DND-41 (cell line): ENCODE measurements around the gene CLNK.

Experiments
- ATAC-seq: fragments of 200-7000 bp; cut with Tn5 transposase; 3 replicates; pipeline ENCODE4 v1.9.1; 2021; ENCODE audit warnings: low read depth; ENCODE audit not compliant: insufficient read depth
- DNase-seq: peaks from one replicate; pipeline ENCODE4 v3.0.0-alpha.2; 2020
- H2AFZ ChIP-seq: 2 replicates; pipeline ENCODE4 v1.6.0; 2012; ENCODE audit warnings: low read depth, low read length
- H3K27ac ChIP-seq: 2 replicates; pipeline ENCODE4 v1.5.1; 2012; ENCODE audit warnings: low read length, inconsistent platforms
- H3K27me3 ChIP-seq: fragments of 200-600 bp; sonication (generic); 2 replicates; pipeline ENCODE4 v1.6.0; 2012; ENCODE audit warnings: low read length, mild to moderate bottlenecking, inconsistent platforms; ENCODE audit not compliant: insufficient read depth, poor library complexity
- H3K36me3 ChIP-seq: 2 replicates; pipeline ENCODE4 v1.5.1; 2012; ENCODE audit warnings: low read length, inconsistent platforms; ENCODE audit not compliant: insufficient read depth
- H3K4me1 ChIP-seq: 2 replicates; pipeline ENCODE4 v1.5.1; 2012; ENCODE audit warnings: mild to moderate bottlenecking, low read length; ENCODE audit not compliant: insufficient read depth
- H3K4me2 ChIP-seq: 2 replicates; pipeline ENCODE4 v1.6.0; 2012; ENCODE audit warnings: mild to moderate bottlenecking, moderate library complexity, low read length, inconsistent platforms; ENCODE audit not compliant: insufficient read depth
- H3K4me3 ChIP-seq, 2 experiments: fragments of 200-600 bp in 1 of 2; shearing (Covaris generic) in 1 of 2; 2 replicates each; pipeline ENCODE4 v1.5.1; 2012 to 2016; ENCODE audit warnings: inconsistent platforms in 2 of 2, low read length in 2 of 2, mild to moderate bottlenecking in 2 of 2, low read depth in 1 of 2, moderate library complexity in 1 of 2
- H3K79me2 ChIP-seq: 2 replicates; pipeline ENCODE4 v1.6.0; 2012; ENCODE audit warnings: low read length, inconsistent platforms; ENCODE audit not compliant: insufficient read depth
- H3K9ac ChIP-seq: 2 replicates; pipeline ENCODE4 v1.6.0; 2012; ENCODE audit warnings: low read depth, mild to moderate bottlenecking, inconsistent platforms, low read length, moderate library complexity
- H3K9me3 ChIP-seq: 2 replicates; pipeline ENCODE4 v1.5.1; 2012; ENCODE audit warnings: low read length, moderate library complexity, mild to moderate bottlenecking, inconsistent platforms; ENCODE audit not compliant: insufficient read depth, severe bottlenecking
- H4K20me1 ChIP-seq: 2 replicates; pipeline ENCODE4 v1.6.0; 2012; ENCODE audit warnings: low read length; ENCODE audit not compliant: insufficient read depth
- EZH2 ChIP-seq: IDR thresholded peaks from 3 replicates; pipeline ENCODE4 v1.6.1; 2012; ENCODE audit warnings: borderline replicate concordance, low read depth, mild to moderate bottlenecking, moderate library complexity, low read length, inconsistent platforms; ENCODE audit not compliant: severe bottlenecking
- TF ChIP-seq, protein P1 (sequence below): IDR thresholded peaks from 2 replicates; pipeline ENCODE4 v1.5.1; 2012; ENCODE audit warnings: borderline replicate concordance, low read length, moderate library complexity, mild to moderate bottlenecking; ENCODE audit not compliant: poor library complexity, severe bottlenecking; ENCODE audit errors: extremely low read depth

Gene CLNK

DNA sequence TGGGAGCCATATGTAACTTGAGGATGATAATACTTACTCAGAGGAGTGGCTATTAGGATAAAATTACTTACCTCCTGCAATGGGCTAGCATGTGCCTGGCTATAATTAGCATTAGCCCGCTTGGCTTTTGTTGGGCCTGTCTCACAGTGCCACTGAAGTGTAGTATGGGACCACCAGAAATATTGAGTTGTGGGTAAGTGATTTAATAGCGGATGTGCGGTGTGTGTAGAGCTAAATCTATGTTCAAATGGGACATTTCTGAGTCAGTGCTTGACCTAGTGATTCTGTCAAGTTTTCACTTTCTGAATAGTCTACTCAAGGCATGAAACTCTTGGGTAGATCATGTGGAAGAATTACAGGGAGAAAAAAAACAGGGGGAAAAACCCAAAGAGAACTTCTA is 3.5 kb upstream of the CLNK start:
- Histone ChIP-seq H3K36me3 (no peaks in the 10 kb centered on the region), H4K20me1 (no peaks in the 10 kb centered on the region), H2AFZ (no peak overlapping the region), H3K9me3 (no peaks in the 10 kb centered on the region), H3K79me2 (no peaks in the 10 kb centered on the region), H3K4me1 (no peaks in the 10 kb centered on the region), H3K9ac (no peak overlapping the region), H3K4me2 (no peak overlapping the region), H3K4me3 (no peak overlapping the region), H3K27me3 (no peaks in the 10 kb centered on the region), H3K27ac (no peak overlapping the region)
- TF ChIP-seq EZH2: no peak
- TF ChIP-seq, protein P1, sequence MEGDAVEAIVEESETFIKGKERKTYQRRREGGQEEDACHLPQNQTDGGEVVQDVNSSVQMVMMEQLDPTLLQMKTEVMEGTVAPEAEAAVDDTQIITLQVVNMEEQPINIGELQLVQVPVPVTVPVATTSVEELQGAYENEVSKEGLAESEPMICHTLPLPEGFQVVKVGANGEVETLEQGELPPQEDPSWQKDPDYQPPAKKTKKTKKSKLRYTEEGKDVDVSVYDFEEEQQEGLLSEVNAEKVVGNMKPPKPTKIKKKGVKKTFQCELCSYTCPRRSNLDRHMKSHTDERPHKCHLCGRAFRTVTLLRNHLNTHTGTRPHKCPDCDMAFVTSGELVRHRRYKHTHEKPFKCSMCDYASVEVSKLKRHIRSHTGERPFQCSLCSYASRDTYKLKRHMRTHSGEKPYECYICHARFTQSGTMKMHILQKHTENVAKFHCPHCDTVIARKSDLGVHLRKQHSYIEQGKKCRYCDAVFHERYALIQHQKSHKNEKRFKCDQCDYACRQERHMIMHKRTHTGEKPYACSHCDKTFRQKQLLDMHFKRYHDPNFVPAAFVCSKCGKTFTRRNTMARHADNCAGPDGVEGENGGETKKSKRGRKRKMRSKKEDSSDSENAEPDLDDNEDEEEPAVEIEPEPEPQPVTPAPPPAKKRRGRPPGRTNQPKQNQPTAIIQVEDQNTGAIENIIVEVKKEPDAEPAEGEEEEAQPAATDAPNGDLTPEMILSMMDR: no peak
- ATAC-seq: no peak
- DNase-seq: no peak

DNA sequence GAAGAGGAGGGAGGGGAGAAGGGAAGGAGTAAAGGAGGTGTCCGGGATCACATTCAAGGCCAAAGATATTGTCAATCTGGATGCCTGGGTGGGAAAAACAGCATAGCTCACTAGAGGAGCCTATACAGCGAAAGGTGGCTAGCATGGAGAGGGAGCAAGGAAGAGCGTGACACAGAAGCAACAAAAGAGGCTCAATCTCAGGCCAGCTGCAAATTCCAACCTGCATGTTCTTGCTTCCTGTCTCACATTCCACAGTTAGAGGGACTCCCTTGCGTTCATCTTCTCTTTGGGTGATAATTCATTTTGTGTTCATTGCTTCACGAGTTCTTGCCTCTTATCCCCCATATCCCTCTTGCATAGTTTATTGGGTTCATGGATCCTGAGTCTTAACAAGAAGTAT is 3.0 kb upstream of the CLNK start:
- no peak overlapping the region for H2AFZ ChIP-seq
- no peaks in the 10 kb centered on the region for H4K20me1 ChIP-seq
- no peak for DNase-seq
- H3K27ac ChIP-seq: no peak overlapping the region
- H3K9me3 ChIP-seq: no peaks in the 10 kb centered on the region
- no peak overlapping the region for H3K9ac ChIP-seq
- no peak overlapping the region for H3K4me2 ChIP-seq
- no peaks in the 10 kb centered on the region for H3K4me1 ChIP-seq
- no peaks in the 10 kb centered on the region for H3K36me3 ChIP-seq
- H3K27me3 ChIP-seq: no peaks in the 10 kb centered on the region
- no peaks in the 10 kb centered on the region for H3K79me2 ChIP-seq
- TF ChIP-seq EZH2: no peak
- TF ChIP-seq, protein P1: no peak
- no peak for ATAC-seq
- H3K4me3 ChIP-seq: no peak overlapping the region

DNA sequence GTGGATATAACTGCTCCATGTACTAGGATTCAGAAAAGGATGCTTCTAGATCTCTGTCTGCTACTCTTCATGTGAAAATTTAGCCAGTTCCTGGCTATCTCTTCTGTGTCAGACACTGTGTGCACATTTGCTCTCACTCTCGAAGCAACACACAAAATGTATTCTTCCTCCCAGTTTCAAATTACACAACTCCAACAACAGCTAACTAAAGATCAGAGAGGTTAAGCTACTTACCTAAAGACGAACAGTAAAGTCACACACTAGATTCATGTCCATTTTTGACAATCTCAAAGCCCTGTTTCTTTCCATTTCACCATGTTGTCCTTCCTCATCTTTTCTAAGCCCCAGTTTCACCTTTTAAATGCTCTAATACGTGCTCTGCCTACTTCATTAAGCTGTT is 2.2 kb downstream of the CLNK start:
- Histone ChIP-seq H3K9me3 (no peaks in the 10 kb centered on the region), H3K27me3 (no peaks in the 10 kb centered on the region), H3K36me3 (no peaks in the 10 kb centered on the region), H3K27ac (no peak overlapping the region), H3K4me2 (no peak overlapping the region), H3K79me2 (no peaks in the 10 kb centered on the region), H3K4me3 (no peak overlapping the region), H3K9ac (no peak overlapping the region), H2AFZ (no peak overlapping the region), H4K20me1 (no peaks in the 10 kb centered on the region), H3K4me1 (no peaks in the 10 kb centered on the region)
- TF ChIP-seq EZH2: no peak
- TF ChIP-seq, protein P1: no peak
- DNase-seq: no peak
- no peak for ATAC-seq
